ENCODE results near the gene MCF2L. TPM values are rescaled to one million over a fixed set of nuclear protein-coding genes. Genes with fewer than 3 reads are reported as not detected.

MCF2L gene
- total RNA-seq, 1 donor from 2014 or later, result 8.3 TPM

GRCh38 chr13:113123226-113124201 lies 154.5 kb downstream of the MCF2L start:
- DNase-seq (ENCODE audit: low read depth), result no peak

- no peak for DNase-seq (ENCODE audit: low read depth)
These were observed 155.4 kb downstream of the MCF2L start for GRCh38 chr13:113124211-113124970.

- no peak for DNase-seq (ENCODE audit: low read depth)
These were observed 156.7 kb downstream of the MCF2L start for GRCh38 chr13:113125506-113126264.

- DNase-seq (ENCODE audit: low read depth), result no peak
These were observed 157.5 kb downstream of the MCF2L start for GRCh38 chr13:113126265-113127150.

- no peak for DNase-seq (ENCODE audit: low read depth)
These were observed 160.5 kb downstream of the MCF2L start for GRCh38 chr13:113129480-113129879.

- DNase-seq (ENCODE audit: low read depth), result no peak
These were observed 161.1 kb downstream of the MCF2L start for GRCh38 chr13:113129921-113130750.

GRCh38 chr13:113135281-113135760 lies 166.3 kb downstream of the MCF2L start:
- no peak for DNase-seq (ENCODE audit: low read depth)

- DNase-seq (ENCODE audit: low read depth), result peak; percentile 44
These were observed 168.8 kb downstream of the MCF2L start for GRCh38 chr13:113137691-113138298.

- no peak for DNase-seq (ENCODE audit: low read depth)
These were observed 170.0 kb downstream of the MCF2L start for GRCh38 chr13:113138792-113139551.

GRCh38 chr13:113139577-113139976 lies 170.6 kb downstream of the MCF2L start:
- DNase-seq (ENCODE audit: low read depth), result no peak

GRCh38 chr13:113140677-113141600 lies 171.9 kb downstream of the MCF2L start:
- DNase-seq (ENCODE audit: low read depth), result no peak

GRCh38 chr13:113141601-113141970 lies 172.6 kb downstream of the MCF2L start:
- DNase-seq (ENCODE audit: low read depth), result no peak

- no peak for DNase-seq (ENCODE audit: low read depth)
These were observed 173.9 kb downstream of the MCF2L start for GRCh38 chr13:113142876-113143275.

- no peak for DNase-seq (ENCODE audit: low read depth)
These were observed 174.6 kb downstream of the MCF2L start for GRCh38 chr13:113143466-113144254.

- DNase-seq (ENCODE audit: low read depth), result no peak
These were observed 175.2 kb downstream of the MCF2L start for GRCh38 chr13:113144255-113144629.

GRCh38 chr13:113145496-113145895 lies 176.5 kb downstream of the MCF2L start:
- DNase-seq (ENCODE audit: low read depth), result no peak
